Mesenchymal stem cell (in vitro differentiated cells and primary cell): Measurements from ENCODE around the gene ARMC9.
A peak's percentile ranks its signal among the peaks of the same experiment; 100 is the strongest.

Source experiments
- DNase-seq: peaks from one replicate; pipeline ENCODE4 v3.0.0-alpha.2; 2013
- H2AFZ ChIP-seq: one replicate; pipeline ENCODE4 v1.6.1; 2013; ENCODE audit warnings: low read depth, mild to moderate bottlenecking, control low read depth, inconsistent platforms, low read length, moderate library complexity
- H2AK5ac ChIP-seq: 2 replicates; pipeline ENCODE4 v1.6.1; 2013; ENCODE audit warnings: low read length, moderate library complexity, mild to moderate bottlenecking, inconsistent platforms; ENCODE audit not compliant: severe bottlenecking
- H2BK120ac ChIP-seq: one replicate; pipeline ENCODE4 v1.6.1; 2013; ENCODE audit warnings: low read depth, mild to moderate bottlenecking, inconsistent platforms, low read length, moderate library complexity
- H2BK12ac ChIP-seq, 2 experiments: one replicate each; pipeline ENCODE4 v1.6.1; 2013; ENCODE audit warnings: inconsistent platforms in 2 of 2, low read length in 2 of 2, mild to moderate bottlenecking in 2 of 2, moderate library complexity in 2 of 2, control low read depth in 1 of 2
- H2BK15ac ChIP-seq: one replicate; pipeline ENCODE4 v1.6.1; 2013; ENCODE audit warnings: mild to moderate bottlenecking, low read depth, inconsistent platforms; ENCODE audit not compliant: poor library complexity, severe bottlenecking
- H2BK5ac ChIP-seq: 2 replicates; pipeline ENCODE4 v1.6.1; 2013; ENCODE audit warnings: low read depth, mild to moderate bottlenecking, low read length, control low read depth, inconsistent platforms; ENCODE audit not compliant: poor library complexity, severe bottlenecking
- H3K14ac ChIP-seq, 2 experiments: one replicate each; pipeline ENCODE4 v1.6.1; 2013; ENCODE audit warnings: inconsistent platforms in 2 of 2, low read length in 2 of 2, control low read depth in 1 of 2, mild to moderate bottlenecking in 1 of 2, moderate library complexity in 1 of 2
- H3K18ac ChIP-seq, 2 experiments: one replicate each; pipeline ENCODE4 v1.6.1; 2013; ENCODE audit warnings: inconsistent platforms in 2 of 2, low read length in 2 of 2, control low read depth in 1 of 2, low read depth in 1 of 2, mild to moderate bottlenecking in 1 of 2
- H3K23ac ChIP-seq, 2 experiments: one replicate each; pipeline ENCODE4 v1.6.1; 2013; ENCODE audit warnings: inconsistent platforms in 2 of 2, low read length in 2 of 2, mild to moderate bottlenecking in 2 of 2, moderate library complexity in 2 of 2, control low read depth in 1 of 2
- H3K27ac ChIP-seq: 2 replicates; pipeline ENCODE4 v1.5.1; 2013; ENCODE audit warnings: mild to moderate bottlenecking, moderate library complexity, low read length, control low read depth, inconsistent platforms; ENCODE audit not compliant: poor library complexity, severe bottlenecking
- H3K27me3 ChIP-seq, 2 experiments: 2 replicates each; pipeline versions ENCODE4 v1.6.1 to v1.7.0; 2013; ENCODE audit warnings: low read length in 2 of 2, mild to moderate bottlenecking in 2 of 2, moderate library complexity in 2 of 2, control low read depth in 1 of 2, inconsistent platforms in 1 of 2; ENCODE audit not compliant: control insufficient read depth in 1 of 2, insufficient read depth in 1 of 2
- H3K36me3 ChIP-seq, 2 experiments: 2 replicates each; pipeline versions ENCODE4 v1.6.1 to v1.7.0; 2013; ENCODE audit warnings: low read length in 2 of 2, control low read depth in 1 of 2, inconsistent platforms in 1 of 2, low read depth in 1 of 2, mild to moderate bottlenecking in 1 of 2; ENCODE audit not compliant: insufficient read depth in 2 of 2, control insufficient read depth in 1 of 2
- H3K4ac ChIP-seq, 2 experiments: one replicate each; pipeline ENCODE4 v1.6.1; 2013; ENCODE audit warnings: inconsistent platforms in 2 of 2, low read length in 2 of 2, mild to moderate bottlenecking in 2 of 2, moderate library complexity in 2 of 2, control low read depth in 1 of 2, low read depth in 1 of 2
- H3K4me1 ChIP-seq: 2 replicates; pipeline ENCODE4 v1.6.1; 2013; ENCODE audit warnings: low read depth, low read length, control low read depth; ENCODE audit not compliant: control insufficient read depth, insufficient read depth
- H3K4me2 ChIP-seq: 2 replicates; pipeline ENCODE4 v1.6.1; 2013; ENCODE audit warnings: low read length, mild to moderate bottlenecking, inconsistent platforms; ENCODE audit not compliant: poor library complexity, severe bottlenecking
- H3K4me3 ChIP-seq, 2 experiments: 2 replicates each; pipeline versions ENCODE4 v1.5.1 to v1.7.0; 2013; ENCODE audit warnings: low read length in 2 of 2, mild to moderate bottlenecking in 2 of 2, control low read depth in 1 of 2, low read depth in 1 of 2; ENCODE audit not compliant: insufficient read depth in 1 of 2
- H3K79me1 ChIP-seq: replicated peaks from 2 replicates; pipeline ENCODE4 v1.6.1; 2013; ENCODE audit warnings: mild to moderate bottlenecking, control low read depth, low read length, inconsistent platforms; ENCODE audit not compliant: poor library complexity, severe bottlenecking
- H3K9ac ChIP-seq: 2 replicates; pipeline ENCODE4 v1.7.0; 2013; ENCODE audit warnings: mild to moderate bottlenecking, low read length, moderate library complexity
- H3K9me3 ChIP-seq: 2 replicates; pipeline ENCODE4 v1.7.0; 2013; ENCODE audit warnings: mild to moderate bottlenecking, low read length; ENCODE audit not compliant: control insufficient read depth
- H4K8ac ChIP-seq: one replicate; pipeline ENCODE4 v1.6.1; 2013; ENCODE audit warnings: inconsistent platforms, mild to moderate bottlenecking, low read length, moderate library complexity
- H4K91ac ChIP-seq: one replicate; pipeline ENCODE4 v1.6.1; 2013; ENCODE audit warnings: mild to moderate bottlenecking, low read length, inconsistent platforms
- WGBS: methylation state at CpG from one replicate; pipeline ENCODE4 v1.1.7; 2013; ENCODE audit warnings: mixed read lengths; 5-methylcytosine and 5-hydroxymethylcytosine counted together

The ARMC9 gene

DNA sequence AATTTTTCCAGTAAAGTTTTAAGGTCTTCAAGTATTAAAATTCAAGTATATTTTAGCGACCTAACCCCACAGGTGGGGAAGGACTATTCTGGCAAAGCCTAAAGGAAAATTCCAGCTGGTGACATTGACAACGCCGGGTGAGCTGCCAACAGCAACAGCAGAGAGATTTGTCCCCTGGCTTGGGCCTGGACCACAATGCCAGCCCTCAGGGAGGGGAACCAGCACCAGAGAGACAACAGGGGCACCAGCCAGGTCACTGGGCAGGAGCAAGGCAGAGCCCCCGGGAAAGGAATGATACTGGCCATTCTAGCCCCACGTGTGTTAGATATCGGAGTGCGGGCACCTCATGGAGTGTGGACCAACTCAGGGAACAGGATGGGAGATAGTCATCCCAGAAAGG, 95.7 kb downstream of the ARMC9 start:
- H3K4ac ChIP-seq: no peak overlapping the region
- H2BK15ac ChIP-seq: no peak overlapping the region
- peak overlapping the region in 1 of 2 experiments; percentile 42 for H3K14ac ChIP-seq
- peak overlapping the region; percentile 17 for H3K27ac ChIP-seq
- H3K9me3 ChIP-seq: no peaks in the 10 kb centered on the region
- no peak overlapping the region for H2AFZ ChIP-seq
- no peak overlapping the region for H3K9ac ChIP-seq
- WGBS: 93% methylated on average over 7 of the region's 7 CpGs
- H3K36me3 ChIP-seq: peaks cover 30 to 97% of the 10 kb centered on the region in 2 experiments
- H2AK5ac ChIP-seq: peak overlapping the region; percentile 88
- no peak overlapping the region for H4K8ac ChIP-seq
- no peak overlapping the region for H3K18ac ChIP-seq
- peak overlapping the region in 1 of 2 experiments; percentile 46 for H3K23ac ChIP-seq
- H2BK5ac ChIP-seq: no peak overlapping the region
- no peak overlapping the region for H2BK120ac ChIP-seq
- H3K79me1 ChIP-seq: peaks cover 10% of the 10 kb centered on the region
- H3K4me1 ChIP-seq: peaks cover 19% of the 10 kb centered on the region
- no peak overlapping the region for H3K4me2 ChIP-seq
- no peak overlapping the region for H2BK12ac ChIP-seq
- H3K4me3 ChIP-seq: no peak overlapping the region
- H3K27me3 ChIP-seq: no peaks in the 10 kb centered on the region
- H4K91ac ChIP-seq: no peak overlapping the region
- DNase-seq: no peak

DNA sequence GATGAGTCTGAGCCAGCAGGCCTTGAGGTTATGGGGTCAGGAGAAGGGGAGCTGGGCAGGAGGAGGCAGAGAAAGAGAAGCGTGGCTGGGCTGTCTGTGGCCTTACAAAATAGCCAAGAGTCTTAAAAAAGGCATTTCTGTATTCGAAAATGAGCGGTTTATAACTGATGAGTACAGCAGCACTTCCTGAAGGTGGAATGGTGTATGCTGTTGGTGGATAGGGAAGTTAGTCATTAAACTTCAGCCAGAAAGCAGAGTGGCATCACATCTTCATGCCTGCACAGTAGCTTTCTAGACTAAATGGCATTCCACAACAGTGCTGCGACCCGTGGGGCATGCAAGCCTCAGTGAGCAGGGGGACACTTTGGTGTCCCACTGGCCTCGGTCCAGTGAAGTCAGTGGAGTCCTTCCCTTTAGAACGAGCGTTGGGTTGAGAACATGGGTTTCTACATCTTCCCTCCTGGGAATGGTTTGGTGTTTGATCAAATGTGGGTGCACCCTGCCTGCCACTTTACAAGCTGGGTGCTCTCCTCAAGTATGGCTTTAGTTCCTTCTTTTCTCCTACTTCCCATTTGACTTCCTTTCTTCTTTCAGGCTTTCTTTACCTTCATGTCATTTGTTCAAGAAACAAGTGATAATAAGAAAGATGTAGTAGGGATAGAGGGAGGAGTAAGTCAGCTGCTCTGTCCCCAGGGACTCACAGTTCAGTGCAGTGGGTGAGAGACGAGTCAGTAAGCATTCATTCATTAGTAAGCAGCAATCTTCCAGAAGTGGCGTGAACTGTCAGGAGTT, 96.3 kb downstream of the ARMC9 start:
- no peak overlapping the region for H3K4me2 ChIP-seq
- H3K79me1 ChIP-seq: peaks cover 11% of the 10 kb centered on the region
- no peak overlapping the region for H3K4ac ChIP-seq
- peaks cover 23% of the 10 kb centered on the region for H3K4me1 ChIP-seq
- no peak overlapping the region for H2AK5ac ChIP-seq
- H4K8ac ChIP-seq: no peak overlapping the region
- H3K9ac ChIP-seq: no peak overlapping the region
- H3K14ac ChIP-seq: no peak overlapping the region
- H2BK15ac ChIP-seq: no peak overlapping the region
- no peak overlapping the region for H2BK120ac ChIP-seq
- no peak overlapping the region for H3K4me3 ChIP-seq
- WGBS: 89% methylated on average over 8 of the region's 10 CpGs
- H2AFZ ChIP-seq: no peak overlapping the region
- no peak for DNase-seq
- peak overlapping the region in 1 of 2 experiments; percentile 46 for H3K23ac ChIP-seq
- H3K9me3 ChIP-seq: no peaks in the 10 kb centered on the region
- H2BK12ac ChIP-seq: no peak overlapping the region
- H4K91ac ChIP-seq: no peak overlapping the region
- peak overlapping the region; percentile 17 for H3K27ac ChIP-seq
- no peak overlapping the region for H3K18ac ChIP-seq
- peaks cover 24 to 97% of the 10 kb centered on the region in 2 experiments for H3K36me3 ChIP-seq
- no peak overlapping the region for H2BK5ac ChIP-seq
- no peaks in the 10 kb centered on the region for H3K27me3 ChIP-seq

DNA sequence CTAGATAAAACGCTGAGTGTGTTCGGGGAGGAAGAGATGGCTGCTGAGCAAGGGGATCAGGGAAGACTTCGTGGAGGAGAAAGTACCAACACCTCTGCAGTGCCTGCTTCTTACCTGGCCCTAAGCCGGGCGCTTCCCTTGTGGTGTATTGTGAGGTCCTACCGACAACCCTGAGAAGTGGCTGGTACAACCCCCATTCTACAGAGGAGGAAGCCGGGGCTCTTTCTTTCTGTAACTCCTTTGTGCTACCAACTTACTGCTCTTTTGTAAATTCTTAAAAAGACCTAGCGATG, 96.9 kb downstream of the ARMC9 start:
- H2AK5ac ChIP-seq: peak overlapping the region; percentile 22
- H3K4ac ChIP-seq: no peak overlapping the region
- no peak overlapping the region for H2AFZ ChIP-seq
- no peaks in the 10 kb centered on the region for H3K27me3 ChIP-seq
- H3K14ac ChIP-seq: no peak overlapping the region
- no peak overlapping the region for H2BK15ac ChIP-seq
- H3K18ac ChIP-seq: no peak overlapping the region
- no peak overlapping the region for H3K9ac ChIP-seq
- no peak overlapping the region for H4K8ac ChIP-seq
- DNase-seq: no peak
- no peak overlapping the region for H3K23ac ChIP-seq
- H3K9me3 ChIP-seq: no peaks in the 10 kb centered on the region
- peaks cover 24% of the 10 kb centered on the region for H3K4me1 ChIP-seq
- H4K91ac ChIP-seq: no peak overlapping the region
- peaks cover 23 to 97% of the 10 kb centered on the region in 2 experiments for H3K36me3 ChIP-seq
- H3K4me3 ChIP-seq: no peak overlapping the region
- H2BK120ac ChIP-seq: no peak overlapping the region
- H2BK12ac ChIP-seq: no peak overlapping the region
- no peak overlapping the region for H2BK5ac ChIP-seq
- 85% methylated on average over 8 of the region's 8 CpGs for WGBS
- no peak overlapping the region for H3K4me2 ChIP-seq
- H3K79me1 ChIP-seq: peaks cover 11% of the 10 kb centered on the region
- no peak overlapping the region for H3K27ac ChIP-seq

DNA sequence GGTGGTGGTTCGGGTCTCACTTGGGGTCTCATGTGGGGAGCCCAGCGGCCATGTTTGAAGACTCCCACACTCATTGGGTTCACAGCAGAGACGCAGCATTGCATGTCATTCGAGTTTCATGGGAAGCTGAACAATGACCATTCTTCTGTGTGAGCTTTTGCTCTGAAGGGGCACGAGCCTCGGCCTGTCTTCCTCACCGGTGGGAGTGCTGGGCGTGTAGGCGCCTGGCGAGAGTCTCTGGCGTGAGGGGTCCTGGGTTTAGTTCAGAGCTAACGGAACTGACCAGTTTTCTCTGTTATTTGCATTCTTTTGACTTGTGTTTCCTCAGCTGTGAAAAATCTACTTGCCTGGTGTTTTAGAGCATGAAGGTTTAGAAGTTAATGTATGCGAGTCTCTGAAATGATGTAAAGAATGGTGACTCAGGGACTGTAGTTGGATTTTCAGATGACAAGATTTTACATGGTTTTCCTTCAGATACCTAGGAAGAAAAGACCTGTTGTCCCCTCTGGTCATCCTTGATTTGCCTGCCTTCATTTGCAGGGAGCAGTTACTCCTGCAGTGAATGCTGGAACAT, 98.1 kb downstream of the ARMC9 start:
- peaks cover 27% of the 10 kb centered on the region for H3K4me1 ChIP-seq
- peak overlapping the region; percentile 57 for H2AK5ac ChIP-seq
- no peak overlapping the region for H4K91ac ChIP-seq
- no peak overlapping the region for H3K4me2 ChIP-seq
- no peak overlapping the region for H3K4ac ChIP-seq
- no peak overlapping the region for H2BK15ac ChIP-seq
- H3K14ac ChIP-seq: no peak overlapping the region
- H3K9ac ChIP-seq: no peak overlapping the region
- H3K23ac ChIP-seq: peak overlapping the region in 1 of 2 experiments; percentile 42
- peaks cover 23 to 96% of the 10 kb centered on the region in 2 experiments for H3K36me3 ChIP-seq
- no peak overlapping the region for H3K4me3 ChIP-seq
- H3K27ac ChIP-seq: peak overlapping the region; percentile 85
- WGBS: 95% methylated on average over 13 of the region's 13 CpGs
- H2BK12ac ChIP-seq: no peak overlapping the region
- H4K8ac ChIP-seq: peak overlapping the region; percentile 10
- H3K18ac ChIP-seq: no peak overlapping the region
- no peak overlapping the region for H2AFZ ChIP-seq
- H3K79me1 ChIP-seq: peaks cover 11% of the 10 kb centered on the region
- H3K9me3 ChIP-seq: no peaks in the 10 kb centered on the region
- H2BK5ac ChIP-seq: peak overlapping the region; percentile 68
- H3K27me3 ChIP-seq: no peaks in the 10 kb centered on the region
- no peak for DNase-seq
- no peak overlapping the region for H2BK120ac ChIP-seq
